ENCODE data around the gene MSANTD1.

MSANTD1 gene

DNA sequence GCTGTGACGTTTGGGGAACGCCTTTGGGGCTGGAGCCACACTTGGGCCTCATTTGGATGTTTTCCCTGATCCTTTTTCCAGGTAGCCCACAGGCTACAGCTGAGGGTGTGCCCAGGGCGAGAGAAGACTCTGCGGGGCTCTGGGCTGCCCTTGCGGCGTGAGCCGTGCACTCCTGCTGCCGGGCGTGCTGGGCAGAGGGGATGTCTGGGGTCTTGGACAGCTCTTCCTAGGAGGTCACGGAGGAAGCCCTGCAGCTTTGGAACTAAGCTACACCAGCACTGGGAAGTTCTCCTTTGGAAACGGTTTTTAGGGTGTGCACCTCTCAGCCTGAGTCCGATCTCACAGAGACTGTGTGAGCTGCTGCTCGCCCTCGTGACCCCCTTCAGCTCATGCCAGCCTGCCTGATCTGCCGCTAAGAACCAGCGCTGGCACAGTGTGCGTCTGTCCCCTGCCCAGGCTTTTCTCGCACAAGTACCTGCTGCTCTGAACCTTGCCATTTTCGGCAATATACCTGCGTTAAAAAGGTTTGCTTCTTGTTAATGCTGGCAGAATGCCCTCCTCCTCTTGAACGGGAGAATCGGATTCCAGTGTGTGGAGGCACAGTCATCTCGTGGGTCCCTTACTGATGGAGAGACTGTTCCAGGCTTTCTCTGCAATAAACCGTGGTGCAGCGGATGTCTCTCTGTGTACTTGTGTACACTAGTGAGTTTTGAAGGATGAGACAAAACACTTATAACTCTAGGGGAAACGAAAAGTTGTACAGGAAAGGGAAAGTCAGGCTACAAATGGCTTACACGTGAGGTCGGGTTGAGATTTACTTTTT lies 14.3 kb downstream of the MSANTD1 start:
- DNase-seq (ENCODE audit: low read depth in 2 of 2), result no peak

GRCh38 chr4:3263876-3264193 lies 14.9 kb downstream of the MSANTD1 start:
- DNase-seq (ENCODE audit: low read depth in 2 of 2), result no peak

DNA sequence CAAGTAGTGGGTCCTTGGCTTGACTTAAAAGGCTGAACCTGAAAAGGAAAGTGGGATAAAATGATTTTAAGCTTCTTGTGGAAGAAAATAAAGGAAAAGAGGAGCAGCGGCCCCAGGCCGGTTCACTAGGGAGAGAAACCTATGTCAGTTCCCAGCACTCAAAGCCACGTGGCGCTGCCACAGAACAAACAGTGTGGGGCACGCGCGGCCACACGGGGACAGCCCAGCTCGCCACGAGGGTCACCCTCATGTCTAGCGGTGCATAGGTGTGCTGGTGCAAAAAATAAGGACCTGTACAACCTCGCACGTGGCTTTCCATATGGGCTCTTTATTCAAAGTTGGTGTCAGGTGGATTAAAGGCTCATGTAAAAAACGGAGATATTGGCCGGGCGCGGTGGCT lies 17.1 kb downstream of the MSANTD1 start:
- no peak for DNase-seq (ENCODE audit: low read depth in 2 of 2)

- no peak for DNase-seq (ENCODE audit: low read depth in 2 of 2)
These were observed 18.8 kb downstream of the MSANTD1 start for GRCh38 chr4:3267576-3268394.

GRCh38 chr4:3268395-3269104 lies 19.6 kb downstream of the MSANTD1 start:
- DNase-seq (ENCODE audit: low read depth in 2 of 2), result no peak

- DNase-seq (ENCODE audit: low read depth in 2 of 2), result no peak
These were observed 20.4 kb downstream of the MSANTD1 start for GRCh38 chr4:3269105-3269927.

DNA sequence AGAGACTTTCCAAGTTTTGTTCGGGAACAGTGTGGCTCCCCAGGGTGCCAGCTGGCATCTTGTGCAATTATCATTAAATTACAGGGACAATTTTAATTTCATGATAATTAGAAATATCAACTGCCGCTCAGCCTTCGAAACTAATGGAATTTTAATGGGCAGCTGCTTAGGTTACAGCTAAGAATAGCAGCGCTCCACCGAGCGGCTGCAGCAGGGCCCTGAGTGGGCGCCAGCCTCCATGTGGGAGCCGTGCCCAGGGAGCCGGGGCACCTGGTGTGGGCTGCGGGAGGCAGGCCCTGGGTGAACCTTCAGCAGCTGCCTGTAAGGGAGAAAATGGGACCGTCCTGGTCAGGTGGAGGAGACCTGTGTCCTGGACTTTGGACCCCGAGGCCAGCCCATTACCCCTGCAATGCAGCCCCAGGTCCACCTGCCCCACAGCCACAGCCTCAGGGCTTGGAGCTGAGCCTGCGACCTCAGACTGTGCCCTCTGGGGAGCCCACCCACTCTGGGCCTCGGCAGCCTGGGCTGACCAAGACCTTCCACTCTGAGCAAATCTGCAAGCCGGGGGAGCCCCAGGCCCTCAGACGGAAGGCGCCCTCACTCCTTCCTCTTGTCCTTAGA lies 21.1 kb downstream of the MSANTD1 start:
- DNase-seq (ENCODE audit: low read depth in 2 of 2), result no peak

DNA sequence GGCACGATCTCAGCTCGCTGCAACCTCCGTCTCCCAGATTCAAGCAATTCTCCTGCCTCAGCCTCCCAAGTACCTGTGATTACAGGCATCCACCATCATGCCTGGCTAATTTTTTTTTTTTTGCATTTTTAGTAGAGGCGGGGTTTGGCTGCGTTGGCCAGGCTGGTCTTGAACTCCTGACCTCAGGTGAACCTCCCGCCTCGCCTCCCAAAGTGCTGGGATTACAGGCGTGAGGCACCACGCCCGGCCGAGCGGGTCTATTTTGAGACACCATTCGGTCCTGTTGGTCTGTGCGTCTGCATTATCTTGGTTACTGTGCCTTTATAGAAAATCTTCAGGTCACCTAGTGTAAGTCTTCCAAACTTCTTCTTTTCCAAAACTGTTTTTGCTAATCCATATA lies 22.2 kb downstream of the MSANTD1 start:
- no peak for DNase-seq (ENCODE audit: low read depth in 2 of 2)

DNA sequence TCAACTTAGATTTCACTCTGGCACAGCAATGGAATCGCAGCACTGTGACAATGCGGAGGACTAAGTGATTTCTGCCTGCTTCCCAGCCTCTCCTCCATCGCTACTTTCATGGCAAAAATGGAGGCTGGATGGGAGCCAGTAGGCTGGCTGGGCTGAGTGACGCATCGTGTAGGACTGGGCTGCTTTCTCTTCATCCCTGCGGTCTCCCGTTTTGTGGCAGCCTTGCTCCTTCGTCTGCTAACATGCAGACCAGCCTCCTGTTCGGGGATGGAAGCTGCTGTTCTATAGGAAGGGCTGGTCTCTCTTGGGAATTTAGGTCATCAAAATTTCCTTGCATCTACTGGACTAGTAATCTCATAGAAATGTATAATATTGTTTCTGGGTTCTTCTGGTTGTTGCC lies 28.0 kb downstream of the MSANTD1 start:
- DNase-seq (ENCODE audit: low read depth in 2 of 2), result no peak

GRCh38 chr4:3280466-3280865 lies 31.5 kb downstream of the MSANTD1 start:
- DNase-seq (ENCODE audit: low read depth in 2 of 2), result no peak

- DNase-seq (ENCODE audit: low read depth in 2 of 2), result no peak
These were observed 34.5 kb downstream of the MSANTD1 start for GRCh38 chr4:3283483-3283882.

GRCh38 chr4:3283916-3284315 lies 35.0 kb downstream of the MSANTD1 start:
- DNase-seq (ENCODE audit: low read depth in 2 of 2), result no peak

- DNase-seq (ENCODE audit: low read depth in 2 of 2), result no peak
These were observed 36.0 kb downstream of the MSANTD1 start for GRCh38 chr4:3284734-3285557.

- DNase-seq (ENCODE audit: low read depth in 2 of 2), result no peak
These were observed 36.8 kb downstream of the MSANTD1 start for GRCh38 chr4:3285558-3286334.

DNA sequence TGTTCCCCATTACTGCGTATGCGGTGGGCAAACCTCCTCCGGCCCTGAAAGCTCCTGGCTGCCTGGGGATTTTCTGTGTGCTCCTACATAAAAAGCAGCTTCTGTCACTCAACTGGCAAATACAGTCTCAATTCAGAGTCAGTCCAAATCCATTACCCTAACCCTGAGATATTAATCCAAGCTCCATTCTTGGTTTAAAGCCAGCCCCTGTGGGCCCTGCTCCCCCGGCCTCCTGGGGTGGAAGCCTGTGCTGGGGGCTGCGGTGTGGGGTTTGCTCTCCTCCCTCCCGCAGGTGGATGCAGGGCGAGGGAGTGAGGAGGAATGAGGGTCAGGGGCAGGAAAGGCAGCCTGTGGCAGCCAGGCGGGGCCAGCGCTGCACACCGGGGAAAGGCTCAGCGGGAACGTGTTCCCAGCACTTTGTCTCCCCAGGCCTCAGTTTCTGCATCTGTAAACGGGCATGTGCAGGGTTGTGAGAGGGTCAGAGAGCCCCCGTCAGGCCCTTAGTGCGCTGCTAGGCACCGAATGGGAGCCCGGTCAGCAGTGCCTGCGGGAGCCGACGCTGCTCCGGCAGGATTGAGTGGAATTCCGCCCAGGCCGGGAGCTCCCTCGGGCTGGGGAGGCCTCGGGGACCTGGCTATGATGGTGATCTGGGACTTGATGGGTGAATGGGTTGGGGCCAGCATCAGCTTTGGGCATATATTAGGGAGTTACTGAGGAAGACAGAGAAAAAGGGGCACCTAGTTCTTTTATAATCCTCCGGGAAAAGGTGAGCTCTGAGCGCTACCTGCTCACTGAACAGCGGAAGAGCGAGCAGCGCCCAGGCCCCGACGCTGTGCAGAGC lies 37.6 kb downstream of the MSANTD1 start:
- DNase-seq (ENCODE audit: low read depth in 2 of 2), result no peak

- DNase-seq (ENCODE audit: low read depth in 2 of 2), result no peak
These were observed 38.5 kb downstream of the MSANTD1 start for GRCh38 chr4:3287271-3287971.

GRCh38 chr4:3287972-3288570 lies 39.1 kb downstream of the MSANTD1 start:
- no peak for DNase-seq (ENCODE audit: low read depth in 2 of 2)
